HepG2 (cell line): ENCODE results near the gene ITCH. TPM values are rescaled to one million over a fixed set of nuclear protein-coding genes. Genes with fewer than 3 reads are reported as not detected.

Experiments used
- KDM4B ChIP-seq: sonication (generic); formaldehyde crosslinking; IDR thresholded peaks from 2 replicates; pipeline ENCODE4 v1.4.0; 2020; ENCODE audit warnings: missing genetic modification reagents
- NAIF1 ChIP-seq: sonication (generic); formaldehyde crosslinking; IDR thresholded peaks from 2 replicates; pipeline ENCODE4 v1.5.0; 2020; ENCODE audit warnings: mild to moderate bottlenecking, missing genetic modification reagents, borderline replicate concordance
- SETDB1 ChIP-seq: sonication (generic); formaldehyde crosslinking; IDR thresholded peaks from 2 replicates; pipeline ENCODE4 v1.5.1; 2020; ENCODE audit warnings: missing genetic modification reagents, mild to moderate bottlenecking, borderline replicate concordance
- TGIF2 ChIP-seq: IDR thresholded peaks from 2 replicates; pipeline ENCODE4 v1.6.1; 2016; ENCODE audit warnings: control low read depth, missing compliant biosample characterization
- TP53 ChIP-seq: sonication (generic); formaldehyde crosslinking; conservative IDR thresholded peaks from 2 replicates; pipeline ENCODE4 v1.4.0; 2020; ENCODE audit warnings: missing genetic modification reagents
- ZBTB8A ChIP-seq: sonication (generic); formaldehyde crosslinking; IDR thresholded peaks from 2 replicates; pipeline ENCODE4 v1.4.0; 2020; ENCODE audit warnings: mild to moderate bottlenecking, low read depth, missing genetic modification reagents, borderline replicate concordance
- ZMYM2 ChIP-seq: sonication (generic); formaldehyde crosslinking; IDR thresholded peaks from 2 replicates; pipeline ENCODE4 v1.8.0; 2022; ENCODE audit warnings: mild to moderate bottlenecking, missing genetic modification reagents
- ZNF101 ChIP-seq: sonication (generic); formaldehyde crosslinking; IDR thresholded peaks from 2 replicates; pipeline ENCODE4 v1.4.0; 2020; ENCODE audit warnings: mild to moderate bottlenecking, low read depth, missing genetic modification reagents, borderline replicate concordance
- ZNF501 ChIP-seq: sonication (generic); formaldehyde crosslinking; IDR thresholded peaks from 2 replicates; pipeline ENCODE4 v1.5.1; 2020; ENCODE audit warnings: mild to moderate bottlenecking, moderate library complexity, missing genetic modification reagents
- polyA plus RNA-seq, 8 experiments: library from polyadenylated mRNA; depleted of rRNA in 3 of 8; stranded (reverse) in 7 of 8; unstranded in 1 of 8; fragments of >200 nt; fragmentation: Illumina TruSeq in 4 of 8; extraction: Trizol in 4 of 8; gene quantifications; 2 replicates each; pipeline versions ENCODE4 v1.2.1 to v1.2.3, GENCODE V29; 2011 to 2016; ENCODE audit warnings: low read depth in 4 of 8, missing spikeins in 1 of 8, mixed read lengths in 1 of 8; ENCODE audit not compliant: insufficient read depth in 1 of 8
- total RNA-seq, 5 experiments: library from RNA; depleted of rRNA; stranded (reverse); fragments of >200 nt; fragmentation: Illumina TruSeq; extraction: Trizol; gene quantifications; 2 replicates each; pipeline ENCODE4 v1.2.3, GENCODE V29; 2016; ENCODE audit warnings: low read depth in 1 of 5
- TF ChIP-seq, protein P1 (sequence below): sonication (generic); formaldehyde crosslinking; IDR thresholded peaks from 2 replicates; pipeline ENCODE4 v1.8.1; 2022; ENCODE audit warnings: low read depth, mild to moderate bottlenecking, missing genetic modification reagents
- TF ChIP-seq, protein P2 (sequence below): sonication (generic); formaldehyde crosslinking; IDR thresholded peaks from 2 replicates; pipeline ENCODE4 v1.4.0; 2020; ENCODE audit warnings: missing genetic modification reagents
- TF ChIP-seq, protein P3 (sequence below): sonication (generic); formaldehyde crosslinking; IDR thresholded peaks from 2 replicates; pipeline ENCODE4 v1.4.0; 2020; ENCODE audit warnings: missing genetic modification reagents, borderline replicate concordance
- TF ChIP-seq, protein P4 (sequence below): sonication (generic); formaldehyde crosslinking; IDR thresholded peaks from 2 replicates; pipeline ENCODE4 v1.4.0; 2020; ENCODE audit warnings: missing genetic modification reagents
- TF ChIP-seq, protein P5 (sequence below), 2 experiments: sonication (generic) in 1 of 2; formaldehyde crosslinking in 1 of 2; IDR thresholded peaks; 2 replicates each; pipeline versions ENCODE4 v1.4.0 to v1.6.1; 2016 to 2020; ENCODE audit warnings: borderline replicate concordance in 1 of 2, low read depth in 1 of 2, mild to moderate bottlenecking in 1 of 2, missing genetic modification reagents in 1 of 2
- TF ChIP-seq, protein P6 (sequence below): sonication (generic); formaldehyde crosslinking; IDR thresholded peaks from 2 replicates; pipeline ENCODE4 v1.5.0; 2020; ENCODE audit warnings: missing genetic modification reagents

The ITCH gene
- total and polyA plus RNA-seq, 2 of the 13 experiments (the other 11 are each of a cell fraction or from before 2014, with no cell fraction given), result 20.5 to 112 TPM

DNA sequence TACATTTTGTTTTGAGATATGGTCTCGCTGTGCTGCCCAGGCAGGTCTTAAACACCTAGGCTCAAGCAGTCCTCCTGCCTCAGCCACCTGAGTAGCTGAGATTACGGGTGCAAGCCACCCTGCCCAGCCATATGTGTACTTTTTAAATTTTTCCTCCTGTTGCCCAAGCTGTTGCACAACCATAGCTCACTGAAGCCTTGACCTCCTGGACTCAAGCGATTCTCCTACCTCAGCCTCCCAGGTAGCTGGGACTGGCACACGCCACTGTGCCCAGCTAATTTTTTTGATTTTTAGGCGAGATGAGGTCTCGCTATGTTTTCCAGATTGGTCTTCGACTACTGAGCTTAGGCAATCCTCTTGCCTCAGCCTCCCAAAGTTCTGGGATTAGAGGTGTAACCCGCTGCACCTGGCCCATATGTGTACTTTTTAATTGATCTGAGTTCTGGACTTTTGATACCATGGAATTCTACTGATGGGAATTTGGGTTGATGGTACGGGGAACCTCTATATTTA, 44.9 kb downstream of the ITCH start (continued):
- TF ChIP-seq, protein P1, sequence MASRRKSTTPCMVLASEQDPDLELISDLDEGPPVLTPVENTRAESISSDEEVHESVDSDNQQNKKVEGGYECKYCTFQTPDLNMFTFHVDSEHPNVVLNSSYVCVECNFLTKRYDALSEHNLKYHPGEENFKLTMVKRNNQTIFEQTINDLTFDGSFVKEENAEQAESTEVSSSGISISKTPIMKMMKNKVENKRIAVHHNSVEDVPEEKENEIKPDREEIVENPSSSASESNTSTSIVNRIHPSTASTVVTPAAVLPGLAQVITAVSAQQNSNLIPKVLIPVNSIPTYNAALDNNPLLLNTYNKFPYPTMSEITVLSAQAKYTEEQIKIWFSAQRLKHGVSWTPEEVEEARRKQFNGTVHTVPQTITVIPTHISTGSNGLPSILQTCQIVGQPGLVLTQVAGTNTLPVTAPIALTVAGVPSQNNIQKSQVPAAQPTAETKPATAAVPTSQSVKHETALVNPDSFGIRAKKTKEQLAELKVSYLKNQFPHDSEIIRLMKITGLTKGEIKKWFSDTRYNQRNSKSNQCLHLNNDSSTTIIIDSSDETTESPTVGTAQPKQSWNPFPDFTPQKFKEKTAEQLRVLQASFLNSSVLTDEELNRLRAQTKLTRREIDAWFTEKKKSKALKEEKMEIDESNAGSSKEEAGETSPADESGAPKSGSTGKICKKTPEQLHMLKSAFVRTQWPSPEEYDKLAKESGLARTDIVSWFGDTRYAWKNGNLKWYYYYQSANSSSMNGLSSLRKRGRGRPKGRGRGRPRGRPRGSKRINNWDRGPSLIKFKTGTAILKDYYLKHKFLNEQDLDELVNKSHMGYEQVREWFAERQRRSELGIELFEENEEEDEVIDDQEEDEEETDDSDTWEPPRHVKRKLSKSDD (CRISPR knock-in tag), result peak; percentile 92
- peak; percentile 98 for TF ChIP-seq ZNF501 (CRISPR knock-in tag)
- TF ChIP-seq, protein P2, sequence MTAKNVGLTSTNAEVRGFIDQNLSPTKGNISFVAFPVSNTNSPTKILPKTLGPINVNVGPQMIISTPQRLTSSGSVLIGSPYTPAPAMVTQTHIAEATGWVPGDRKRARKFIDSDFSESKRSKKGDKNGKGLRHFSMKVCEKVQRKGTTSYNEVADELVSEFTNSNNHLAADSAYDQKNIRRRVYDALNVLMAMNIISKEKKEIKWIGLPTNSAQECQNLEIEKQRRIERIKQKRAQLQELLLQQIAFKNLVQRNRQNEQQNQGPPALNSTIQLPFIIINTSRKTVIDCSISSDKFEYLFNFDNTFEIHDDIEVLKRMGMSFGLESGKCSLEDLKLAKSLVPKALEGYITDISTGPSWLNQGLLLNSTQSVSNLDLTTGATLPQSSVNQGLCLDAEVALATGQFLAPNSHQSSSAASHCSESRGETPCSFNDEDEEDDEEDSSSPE (CRISPR knock-in tag), result peak; percentile 51; the same call in 1 of the 2 replicates
- TF ChIP-seq KDM4B (CRISPR knock-in tag), result peak; percentile 95; the same call in 1 of the 2 replicates
- peak; percentile 99 for TF ChIP-seq ZMYM2 (CRISPR knock-in tag)
- peak; percentile 61; the same call in 1 of the 2 replicates for TF ChIP-seq TGIF2 (CRISPR knock-in tag)
- TF ChIP-seq NAIF1 (CRISPR knock-in tag), result no peak
- no peak for TF ChIP-seq SETDB1 (CRISPR knock-in tag)
- TF ChIP-seq ZNF101 (CRISPR knock-in tag), result 0 out of 2 replicates have a peak, but pooled peaks have one; percentile 9
- TF ChIP-seq, protein P3, sequence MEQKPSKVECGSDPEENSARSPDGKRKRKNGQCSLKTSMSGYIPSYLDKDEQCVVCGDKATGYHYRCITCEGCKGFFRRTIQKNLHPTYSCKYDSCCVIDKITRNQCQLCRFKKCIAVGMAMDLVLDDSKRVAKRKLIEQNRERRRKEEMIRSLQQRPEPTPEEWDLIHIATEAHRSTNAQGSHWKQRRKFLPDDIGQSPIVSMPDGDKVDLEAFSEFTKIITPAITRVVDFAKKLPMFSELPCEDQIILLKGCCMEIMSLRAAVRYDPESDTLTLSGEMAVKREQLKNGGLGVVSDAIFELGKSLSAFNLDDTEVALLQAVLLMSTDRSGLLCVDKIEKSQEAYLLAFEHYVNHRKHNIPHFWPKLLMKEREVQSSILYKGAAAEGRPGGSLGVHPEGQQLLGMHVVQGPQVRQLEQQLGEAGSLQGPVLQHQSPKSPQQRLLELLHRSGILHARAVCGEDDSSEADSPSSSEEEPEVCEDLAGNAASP (CRISPR knock-in tag), result peak; percentile 91
- TF ChIP-seq, protein P4, sequence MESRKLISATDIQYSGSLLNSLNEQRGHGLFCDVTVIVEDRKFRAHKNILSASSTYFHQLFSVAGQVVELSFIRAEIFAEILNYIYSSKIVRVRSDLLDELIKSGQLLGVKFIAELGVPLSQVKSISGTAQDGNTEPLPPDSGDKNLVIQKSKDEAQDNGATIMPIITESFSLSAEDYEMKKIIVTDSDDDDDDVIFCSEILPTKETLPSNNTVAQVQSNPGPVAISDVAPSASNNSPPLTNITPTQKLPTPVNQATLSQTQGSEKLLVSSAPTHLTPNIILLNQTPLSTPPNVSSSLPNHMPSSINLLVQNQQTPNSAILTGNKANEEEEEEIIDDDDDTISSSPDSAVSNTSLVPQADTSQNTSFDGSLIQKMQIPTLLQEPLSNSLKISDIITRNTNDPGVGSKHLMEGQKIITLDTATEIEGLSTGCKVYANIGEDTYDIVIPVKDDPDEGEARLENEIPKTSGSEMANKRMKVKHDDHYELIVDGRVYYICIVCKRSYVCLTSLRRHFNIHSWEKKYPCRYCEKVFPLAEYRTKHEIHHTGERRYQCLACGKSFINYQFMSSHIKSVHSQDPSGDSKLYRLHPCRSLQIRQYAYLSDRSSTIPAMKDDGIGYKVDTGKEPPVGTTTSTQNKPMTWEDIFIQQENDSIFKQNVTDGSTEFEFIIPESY (CRISPR knock-in tag), result peak; percentile 93
- TF ChIP-seq, protein P5, sequence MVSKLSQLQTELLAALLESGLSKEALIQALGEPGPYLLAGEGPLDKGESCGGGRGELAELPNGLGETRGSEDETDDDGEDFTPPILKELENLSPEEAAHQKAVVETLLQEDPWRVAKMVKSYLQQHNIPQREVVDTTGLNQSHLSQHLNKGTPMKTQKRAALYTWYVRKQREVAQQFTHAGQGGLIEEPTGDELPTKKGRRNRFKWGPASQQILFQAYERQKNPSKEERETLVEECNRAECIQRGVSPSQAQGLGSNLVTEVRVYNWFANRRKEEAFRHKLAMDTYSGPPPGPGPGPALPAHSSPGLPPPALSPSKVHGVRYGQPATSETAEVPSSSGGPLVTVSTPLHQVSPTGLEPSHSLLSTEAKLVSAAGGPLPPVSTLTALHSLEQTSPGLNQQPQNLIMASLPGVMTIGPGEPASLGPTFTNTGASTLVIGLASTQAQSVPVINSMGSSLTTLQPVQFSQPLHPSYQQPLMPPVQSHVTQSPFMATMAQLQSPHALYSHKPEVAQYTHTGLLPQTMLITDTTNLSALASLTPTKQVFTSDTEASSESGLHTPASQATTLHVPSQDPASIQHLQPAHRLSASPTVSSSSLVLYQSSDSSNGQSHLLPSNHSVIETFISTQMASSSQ (IDR thresholded peaks at IDR 0.05; ENCODE audit: low read depth), result peak; percentile 57
- TF ChIP-seq, protein P5 (CRISPR knock-in tag; IDR thresholded peaks at IDR 0.05; ENCODE audit: borderline replicate concordance), result peak; percentile 81; the same call in 1 of the 2 replicates
- TF ChIP-seq ZBTB8A, result peak; percentile 94; the same call in 1 of the 2 replicates
- peak; percentile 88; the same call in 1 of the 2 replicates for TF ChIP-seq TP53
- TF ChIP-seq, protein P6, sequence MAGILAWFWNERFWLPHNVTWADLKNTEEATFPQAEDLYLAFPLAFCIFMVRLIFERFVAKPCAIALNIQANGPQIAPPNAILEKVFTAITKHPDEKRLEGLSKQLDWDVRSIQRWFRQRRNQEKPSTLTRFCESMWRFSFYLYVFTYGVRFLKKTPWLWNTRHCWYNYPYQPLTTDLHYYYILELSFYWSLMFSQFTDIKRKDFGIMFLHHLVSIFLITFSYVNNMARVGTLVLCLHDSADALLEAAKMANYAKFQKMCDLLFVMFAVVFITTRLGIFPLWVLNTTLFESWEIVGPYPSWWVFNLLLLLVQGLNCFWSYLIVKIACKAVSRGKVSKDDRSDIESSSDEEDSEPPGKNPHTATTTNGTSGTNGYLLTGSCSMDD (CRISPR knock-in tag), result no peak
